Measurements from ENCODE around the gene SCFD2.

Gene SCFD2

GRCh38 chr4:52892880-52893279 lies 473.0 kb downstream of the SCFD2 start:
- no peak for DNase-seq

GRCh38 chr4:52891743-52892142 lies 474.1 kb downstream of the SCFD2 start:
- no peak for DNase-seq

GRCh38 chr4:52890521-52890791 lies 475.4 kb downstream of the SCFD2 start:
- no peak for DNase-seq

- DNase-seq: no peak
Observed at GRCh38 chr4:52889778-52890520, 475.9 kb downstream of the SCFD2 start.

GRCh38 chr4:52889354-52889753 lies 476.5 kb downstream of the SCFD2 start:
- no peak for DNase-seq

GRCh38 chr4:52884994-52885393 lies 480.9 kb downstream of the SCFD2 start:
- no peak for DNase-seq

GRCh38 chr4:52883707-52884669 lies 481.9 kb downstream of the SCFD2 start:
- DNase-seq: no peak

GRCh38 chr4:52883183-52883621 lies 482.7 kb downstream of the SCFD2 start:
- DNase-seq: no peak

- DNase-seq: no peak
Observed at GRCh38 chr4:52880994-52881393, 484.9 kb downstream of the SCFD2 start.

GRCh38 chr4:52879471-52879870 lies 486.4 kb downstream of the SCFD2 start:
- no peak for DNase-seq

GRCh38 chr4:52877694-52878093 lies 488.2 kb downstream of the SCFD2 start:
- DNase-seq: no peak

GRCh38 chr4:52877036-52877435 lies 488.8 kb downstream of the SCFD2 start:
- no peak for DNase-seq

- no peak for DNase-seq
Observed at GRCh38 chr4:52876069-52876468, 489.8 kb downstream of the SCFD2 start.

GRCh38 chr4:52874948-52875347 lies 490.9 kb downstream of the SCFD2 start:
- no peak for DNase-seq

- DNase-seq: no peak
Observed at GRCh38 chr4:52873861-52874343, 492.0 kb downstream of the SCFD2 start.

GRCh38 chr4:52873191-52873590 lies 492.7 kb downstream of the SCFD2 start:
- peak in 3 of 56 donors; percentile 1 to 7 (median 2) for DNase-seq

GRCh38 chr4:52870225-52870624 lies 495.6 kb downstream of the SCFD2 start:
- peak in 3 of 56 donors; percentile 3 to 25 (median 7) for DNase-seq

- DNase-seq: no peak
Observed at GRCh38 chr4:52869656-52870055, 496.2 kb downstream of the SCFD2 start.

GRCh38 chr4:52869196-52869595 lies 496.7 kb downstream of the SCFD2 start:
- DNase-seq: peak in 44 of 56 donors; percentile 3 to 73 (median 42)

- peak in 27 of 56 donors; percentile 2 to 40 (median 15) for DNase-seq
Observed at GRCh38 chr4:52868133-52868532, 497.7 kb downstream of the SCFD2 start.

- no peak for DNase-seq
Observed at GRCh38 chr4:52867163-52867562, 498.7 kb downstream of the SCFD2 start.

GRCh38 chr4:52866734-52867133 lies 499.1 kb downstream of the SCFD2 start:
- DNase-seq: no peak
